Measurements from ENCODE around the gene SMURF2. TPM values are rescaled to one million over a fixed set of nuclear protein-coding genes. Genes with fewer than 3 reads are reported as not detected.

Gene SMURF2
- total RNA-seq, 1 experiment from 2014 or later, result 76.6 TPM

GRCh38 chr17:64527914-64528313 is 134.2 kb downstream of the SMURF2 start:
- Histone ChIP-seq H4K20me1 (ENCODE audit: low read length) (no peaks in the 10 kb centered on the region), H3K9me2 (replicated peaks; ENCODE audit: low read length) (no peaks in the 10 kb centered on the region), H3K27ac (ENCODE audit: low read length) (no peak overlapping the region), H3F3A (ENCODE audit: low read length, unreplicated experiment) (peaks cover 14% of the 10 kb centered on the region), H2AFZ (ENCODE audit: low read length) (no peak overlapping the region), H3K36me3 (ENCODE audit: low read depth, low read length) (peaks cover 78% of the 10 kb centered on the region), H3K4me3 (ENCODE audit: low read length) (no peak overlapping the region), H3K9me3 (ENCODE audit: low read length) (no peaks in the 10 kb centered on the region), H3K9ac (ENCODE audit: low read length) (no peak overlapping the region), H3K4me1 (ENCODE audit: insufficient read depth, low read length) (no peaks in the 10 kb centered on the region), H3K4me2 (ENCODE audit: low read length) (no peak overlapping the region), H3K27me3 (ENCODE audit: low read length) (no peaks in the 10 kb centered on the region), H3K79me2 (ENCODE audit: low read length) (no peaks in the 10 kb centered on the region)
- DNase-seq, result no peak
- POLR2A ChIA-PET (ENCODE audit: unreplicated experiment), result no interaction called here
- intact Hi-C loops (cut with micrococcal nuclease), result no loop called here
- no TSS peak for BruUV-seq (replicated peaks)
- CTCF ChIA-PET, result no interaction called here
- no peak for ATAC-seq
- no peak for TF ChIP-seq EZH2 (IDR thresholded peaks at IDR 0.05; ENCODE audit: low read length, unreplicated experiment)
- TF ChIP-seq EZH2phosphoT487 (IDR thresholded peaks at IDR 0.05; ENCODE audit: borderline replicate concordance, low read length), result no peak
- TF ChIP-seq, protein P1, sequence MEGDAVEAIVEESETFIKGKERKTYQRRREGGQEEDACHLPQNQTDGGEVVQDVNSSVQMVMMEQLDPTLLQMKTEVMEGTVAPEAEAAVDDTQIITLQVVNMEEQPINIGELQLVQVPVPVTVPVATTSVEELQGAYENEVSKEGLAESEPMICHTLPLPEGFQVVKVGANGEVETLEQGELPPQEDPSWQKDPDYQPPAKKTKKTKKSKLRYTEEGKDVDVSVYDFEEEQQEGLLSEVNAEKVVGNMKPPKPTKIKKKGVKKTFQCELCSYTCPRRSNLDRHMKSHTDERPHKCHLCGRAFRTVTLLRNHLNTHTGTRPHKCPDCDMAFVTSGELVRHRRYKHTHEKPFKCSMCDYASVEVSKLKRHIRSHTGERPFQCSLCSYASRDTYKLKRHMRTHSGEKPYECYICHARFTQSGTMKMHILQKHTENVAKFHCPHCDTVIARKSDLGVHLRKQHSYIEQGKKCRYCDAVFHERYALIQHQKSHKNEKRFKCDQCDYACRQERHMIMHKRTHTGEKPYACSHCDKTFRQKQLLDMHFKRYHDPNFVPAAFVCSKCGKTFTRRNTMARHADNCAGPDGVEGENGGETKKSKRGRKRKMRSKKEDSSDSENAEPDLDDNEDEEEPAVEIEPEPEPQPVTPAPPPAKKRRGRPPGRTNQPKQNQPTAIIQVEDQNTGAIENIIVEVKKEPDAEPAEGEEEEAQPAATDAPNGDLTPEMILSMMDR (conservative IDR thresholded peaks at IDR 0.05; ENCODE audit: low read depth, low read length), result no peak

DNA sequence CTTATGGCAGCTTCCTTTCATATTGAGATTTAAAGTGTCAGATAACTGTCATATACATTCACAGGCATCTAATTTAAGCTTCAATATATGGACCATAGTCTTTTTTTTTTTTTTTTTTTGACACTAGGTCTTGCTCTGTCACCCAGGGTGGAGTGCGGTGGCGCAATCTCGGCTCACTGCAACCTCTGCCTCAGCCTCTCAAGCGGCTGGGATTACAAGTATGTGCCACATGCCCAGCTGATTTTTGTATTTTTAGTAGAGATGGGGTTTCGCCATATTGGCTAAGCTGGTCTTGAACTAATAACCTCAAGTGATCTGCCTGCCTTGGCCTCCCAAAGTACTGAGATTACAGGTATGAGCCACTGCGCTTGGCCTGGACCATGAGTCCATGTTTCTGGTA is 141.7 kb downstream of the SMURF2 start:
- no peak overlapping the region for H3K9ac ChIP-seq (ENCODE audit: low read length)
- CTCF ChIA-PET, result no interaction called here

GRCh38 chr17:64519601-64520000 is 142.5 kb downstream of the SMURF2 start:
- H3K27me3 ChIP-seq (ENCODE audit: low read length), result no peaks in the 10 kb centered on the region
- H3F3A ChIP-seq (ENCODE audit: low read length, unreplicated experiment), result no peaks in the 10 kb centered on the region
- peaks cover 47% of the 10 kb centered on the region for H3K36me3 ChIP-seq (ENCODE audit: low read depth, low read length)
- H3K9ac ChIP-seq (ENCODE audit: low read length), result no peak overlapping the region
- no peak overlapping the region for H3K4me3 ChIP-seq (ENCODE audit: low read length)
- H3K27ac ChIP-seq (ENCODE audit: low read length), result no peak overlapping the region
- H3K9me3 ChIP-seq (ENCODE audit: low read length), result no peaks in the 10 kb centered on the region
- ATAC-seq (no peak), DNase-seq (no peak)
- H2AFZ ChIP-seq (ENCODE audit: low read length), result no peak overlapping the region
- no peaks in the 10 kb centered on the region for H3K79me2 ChIP-seq (ENCODE audit: low read length)
- intact Hi-C loops (cut with micrococcal nuclease), result no loop called here
- H3K9me2 ChIP-seq (replicated peaks; ENCODE audit: low read length), result no peaks in the 10 kb centered on the region
- ChIA-PET CTCF (no interaction called here), POLR2A (ENCODE audit: unreplicated experiment) (no interaction called here)
- H3K4me1 ChIP-seq (ENCODE audit: insufficient read depth, low read length), result no peaks in the 10 kb centered on the region
- TF ChIP-seq EZH2 (IDR thresholded peaks at IDR 0.05; ENCODE audit: low read length, unreplicated experiment) (no peak), EZH2phosphoT487 (IDR thresholded peaks at IDR 0.05; ENCODE audit: borderline replicate concordance, low read length) (no peak)
- TF ChIP-seq, protein P1 (conservative IDR thresholded peaks at IDR 0.05; ENCODE audit: low read depth, low read length), result no peak
- H4K20me1 ChIP-seq (ENCODE audit: low read length), result no peaks in the 10 kb centered on the region
- no TSS peak for BruUV-seq (replicated peaks)
- H3K4me2 ChIP-seq (ENCODE audit: low read length), result no peak overlapping the region

More for the DNA sequence above, 141.7 kb downstream of the SMURF2 start:
- peaks cover 44% of the 10 kb centered on the region for H3K36me3 ChIP-seq (ENCODE audit: low read depth, low read length)
- no peak overlapping the region for H3K27ac ChIP-seq (ENCODE audit: low read length)
- H3K27me3 ChIP-seq (ENCODE audit: low read length), result no peaks in the 10 kb centered on the region
- no peaks in the 10 kb centered on the region for H4K20me1 ChIP-seq (ENCODE audit: low read length)
- TF ChIP-seq, protein P1 (conservative IDR thresholded peaks at IDR 0.05; ENCODE audit: low read depth, low read length), result no peak
- TF ChIP-seq EZH2 (IDR thresholded peaks at IDR 0.05; ENCODE audit: low read length, unreplicated experiment), result no peak
- TF ChIP-seq EZH2phosphoT487 (IDR thresholded peaks at IDR 0.05; ENCODE audit: borderline replicate concordance, low read length), result no peak
- H3K4me2 ChIP-seq (ENCODE audit: low read length), result no peak overlapping the region
- BruUV-seq (replicated peaks), result no TSS peak
- no peak overlapping the region for H3K4me3 ChIP-seq (ENCODE audit: low read length)
- ATAC-seq (no peak), DNase-seq (no peak)
- no peaks in the 10 kb centered on the region for H3F3A ChIP-seq (ENCODE audit: low read length, unreplicated experiment)
- H3K9me2 ChIP-seq (replicated peaks; ENCODE audit: low read length), result no peaks in the 10 kb centered on the region
- no peaks in the 10 kb centered on the region for H3K9me3 ChIP-seq (ENCODE audit: low read length)
- no peaks in the 10 kb centered on the region for H3K4me1 ChIP-seq (ENCODE audit: insufficient read depth, low read length)
- intact Hi-C loops (cut with micrococcal nuclease), result no loop called here
- H2AFZ ChIP-seq (ENCODE audit: low read length), result no peak overlapping the region
- POLR2A ChIA-PET (ENCODE audit: unreplicated experiment), result interaction anchor here (0.7 kb wide), 1 partner anchor 148 kb away, joined by 3 read pairs; no protein-coding TSS in a partner anchor
- no peaks in the 10 kb centered on the region for H3K79me2 ChIP-seq (ENCODE audit: low read length)
